ENCODE results near the gene WFIKKN2.

DNA sequence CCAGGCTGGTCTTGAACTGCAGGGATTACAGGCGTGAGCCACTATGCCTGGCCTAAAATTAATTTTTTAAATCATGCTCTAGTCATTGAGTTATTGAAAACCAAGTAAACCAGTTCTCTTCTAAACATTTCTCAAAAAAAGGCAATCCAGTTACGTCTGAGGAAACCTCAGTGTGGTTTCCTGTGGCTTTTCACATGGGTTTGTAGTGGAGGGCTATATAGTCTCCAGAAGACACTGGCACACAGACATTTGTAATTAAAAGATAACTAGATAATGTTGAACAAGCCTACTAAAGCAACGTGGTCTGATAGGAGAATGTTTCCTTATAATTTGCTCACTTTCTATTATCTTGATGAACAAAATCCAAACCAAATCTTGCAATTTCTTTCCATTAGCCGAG, 36.0 kb downstream of the WFIKKN2 start:
- TF ChIP-seq, protein P1, sequence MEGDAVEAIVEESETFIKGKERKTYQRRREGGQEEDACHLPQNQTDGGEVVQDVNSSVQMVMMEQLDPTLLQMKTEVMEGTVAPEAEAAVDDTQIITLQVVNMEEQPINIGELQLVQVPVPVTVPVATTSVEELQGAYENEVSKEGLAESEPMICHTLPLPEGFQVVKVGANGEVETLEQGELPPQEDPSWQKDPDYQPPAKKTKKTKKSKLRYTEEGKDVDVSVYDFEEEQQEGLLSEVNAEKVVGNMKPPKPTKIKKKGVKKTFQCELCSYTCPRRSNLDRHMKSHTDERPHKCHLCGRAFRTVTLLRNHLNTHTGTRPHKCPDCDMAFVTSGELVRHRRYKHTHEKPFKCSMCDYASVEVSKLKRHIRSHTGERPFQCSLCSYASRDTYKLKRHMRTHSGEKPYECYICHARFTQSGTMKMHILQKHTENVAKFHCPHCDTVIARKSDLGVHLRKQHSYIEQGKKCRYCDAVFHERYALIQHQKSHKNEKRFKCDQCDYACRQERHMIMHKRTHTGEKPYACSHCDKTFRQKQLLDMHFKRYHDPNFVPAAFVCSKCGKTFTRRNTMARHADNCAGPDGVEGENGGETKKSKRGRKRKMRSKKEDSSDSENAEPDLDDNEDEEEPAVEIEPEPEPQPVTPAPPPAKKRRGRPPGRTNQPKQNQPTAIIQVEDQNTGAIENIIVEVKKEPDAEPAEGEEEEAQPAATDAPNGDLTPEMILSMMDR (optimal IDR thresholded peaks at IDR 0.05 in 1 of 3, IDR thresholded peaks at IDR 0.05 in 1 of 3, conservative IDR thresholded peaks at IDR 0.05 in 1 of 3; ENCODE audit: extremely low read depth in 1 of 3, insufficient read depth in 2 of 3, low read length in 3 of 3): no peak
- TF ChIP-seq EZH2 (IDR thresholded peaks at IDR 0.05; ENCODE audit: low read length): no peak

Measured in keratinocyte (primary cell).